Ascending aorta (tissue), 2 donors: ENCODE measurements around the gene CD47. TPM values are rescaled to one million over a fixed set of nuclear protein-coding genes. Genes with fewer than 3 reads are reported as not detected.

Experiments
- DNase-seq, 2 donors: peaks; one replicate each; pipeline ENCODE4 v3.0.0-alpha.2; 2019; ENCODE audit warnings: low spot score in 2 of 2
- H3K27ac ChIP-seq, 2 donors: fragments of 200-600 bp; sonication (generic); one replicate each; pipeline ENCODE4 v1.5.1; 2016 to 2017; ENCODE audit warnings: mild to moderate bottlenecking in 1 of 2
- H3K27me3 ChIP-seq: fragments of 200-600 bp; sonication (generic); one replicate; pipeline ENCODE4 v1.5.1; 2017
- H3K36me3 ChIP-seq, 2 donors: fragments of 200-600 bp; sonication (generic); one replicate each; pipeline ENCODE4 v1.5.1; 2016
- H3K4me1 ChIP-seq, 2 donors: fragments of 200-600 bp; sonication (generic); one replicate each; pipeline ENCODE4 v1.5.1; 2016 to 2017; ENCODE audit warnings: mild to moderate bottlenecking in 1 of 2
- H3K4me3 ChIP-seq, 2 donors: fragments of 200-600 bp; sonication (generic); one replicate each; pipeline ENCODE4 v1.5.1; 2016 to 2017; ENCODE audit warnings: mild to moderate bottlenecking in 1 of 2
- H3K9me3 ChIP-seq, 2 donors: fragments of 200-600 bp; sonication (generic); one replicate each; pipeline ENCODE4 v1.5.1; 2016
- intact Hi-C: fragments of 100-400 bp; cut with DNase I; formaldehyde crosslinking; loops from one replicate; pipeline ENCODE4 v1.15.1; 2023
- total RNA-seq: library from RNA; depleted of rRNA; stranded (reverse); fragments of >200 nt; gene quantifications from one replicate; pipeline ENCODE4 v1.1.0, GENCODE V29; 2016
- TF ChIP-seq, protein P1 (sequence below), 3 experiments: fragments of 200-600 bp in 2 of 3; fragments of 450-650 bp in 1 of 3; sonication (generic) in 2 of 3; IDR thresholded peaks; one replicate each; pipeline ENCODE4 v1.5.1; 2016 to 2019; ENCODE audit warnings: antibody characterized with exemption in 3 of 3, mild to moderate bottlenecking in 1 of 3, moderate library complexity in 1 of 3

The CD47 gene
- total RNA-seq, 1 donor from 2014 or later: 24.5 TPM

DNA sequence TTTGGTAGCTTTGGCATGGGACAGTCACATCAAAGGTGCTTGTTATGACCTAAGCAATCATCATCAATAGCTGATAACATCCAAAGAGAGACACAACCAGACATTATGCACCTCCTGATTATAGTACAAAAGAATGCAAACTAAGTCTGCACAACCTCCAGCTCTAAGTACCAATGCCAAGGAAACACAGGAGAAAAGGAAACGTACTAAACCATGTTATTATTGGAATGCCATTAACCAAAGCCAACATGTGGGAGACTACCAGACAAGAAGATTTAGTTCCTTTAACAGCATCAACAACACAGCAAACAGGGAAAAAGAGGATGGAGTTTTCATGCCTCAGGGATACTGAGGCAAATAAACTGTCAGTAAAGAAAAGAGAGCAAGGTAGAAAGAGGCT, 61.4 kb downstream of the CD47 start:
- no peak overlapping the region for H3K27ac ChIP-seq
- intact Hi-C loops: no loop called here
- DNase-seq: no peak
- H3K9me3 ChIP-seq: no peaks in the 10 kb centered on the region
- H3K36me3 ChIP-seq: peaks cover 0 to 4% of the 10 kb centered on the region in 2 donors
- TF ChIP-seq, protein P1, sequence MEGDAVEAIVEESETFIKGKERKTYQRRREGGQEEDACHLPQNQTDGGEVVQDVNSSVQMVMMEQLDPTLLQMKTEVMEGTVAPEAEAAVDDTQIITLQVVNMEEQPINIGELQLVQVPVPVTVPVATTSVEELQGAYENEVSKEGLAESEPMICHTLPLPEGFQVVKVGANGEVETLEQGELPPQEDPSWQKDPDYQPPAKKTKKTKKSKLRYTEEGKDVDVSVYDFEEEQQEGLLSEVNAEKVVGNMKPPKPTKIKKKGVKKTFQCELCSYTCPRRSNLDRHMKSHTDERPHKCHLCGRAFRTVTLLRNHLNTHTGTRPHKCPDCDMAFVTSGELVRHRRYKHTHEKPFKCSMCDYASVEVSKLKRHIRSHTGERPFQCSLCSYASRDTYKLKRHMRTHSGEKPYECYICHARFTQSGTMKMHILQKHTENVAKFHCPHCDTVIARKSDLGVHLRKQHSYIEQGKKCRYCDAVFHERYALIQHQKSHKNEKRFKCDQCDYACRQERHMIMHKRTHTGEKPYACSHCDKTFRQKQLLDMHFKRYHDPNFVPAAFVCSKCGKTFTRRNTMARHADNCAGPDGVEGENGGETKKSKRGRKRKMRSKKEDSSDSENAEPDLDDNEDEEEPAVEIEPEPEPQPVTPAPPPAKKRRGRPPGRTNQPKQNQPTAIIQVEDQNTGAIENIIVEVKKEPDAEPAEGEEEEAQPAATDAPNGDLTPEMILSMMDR (IDR thresholded peaks at IDR 0.05): no peak
- no peak overlapping the region for H3K4me3 ChIP-seq
- no peaks in the 10 kb centered on the region for H3K27me3 ChIP-seq
- H3K4me1 ChIP-seq: peaks cover 0 to 5% of the 10 kb centered on the region in 2 donors

DNA sequence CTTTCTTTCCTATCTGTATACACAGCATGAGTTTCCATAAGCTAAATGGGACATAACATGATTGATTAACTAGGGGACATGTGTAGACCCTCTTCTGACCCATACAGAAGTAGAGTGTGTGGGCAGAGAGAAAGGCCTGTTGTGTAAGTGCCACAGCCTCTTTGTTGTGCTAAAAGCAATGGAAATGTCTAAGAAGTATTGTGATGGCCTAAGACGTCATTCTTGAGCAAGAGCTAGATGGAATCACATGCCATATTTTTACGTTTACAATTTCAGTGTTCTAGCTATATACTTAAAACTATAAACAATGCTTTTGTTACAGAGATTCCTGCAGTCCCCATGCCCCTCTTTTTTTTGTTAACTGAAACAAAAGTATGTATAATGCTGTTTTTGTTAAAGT, 61.9 kb downstream of the CD47 start:
- TF ChIP-seq, protein P1 (IDR thresholded peaks at IDR 0.05): no peak
- intact Hi-C loops: no loop called here
- H3K4me3 ChIP-seq: no peak overlapping the region
- H3K27ac ChIP-seq: no peak overlapping the region
- H3K4me1 ChIP-seq: peaks cover 0 to 5% of the 10 kb centered on the region in 2 donors
- H3K9me3 ChIP-seq: no peaks in the 10 kb centered on the region
- no peaks in the 10 kb centered on the region for H3K27me3 ChIP-seq
- H3K36me3 ChIP-seq: peaks cover 0 to 4% of the 10 kb centered on the region in 2 donors
- DNase-seq: no peak

DNA sequence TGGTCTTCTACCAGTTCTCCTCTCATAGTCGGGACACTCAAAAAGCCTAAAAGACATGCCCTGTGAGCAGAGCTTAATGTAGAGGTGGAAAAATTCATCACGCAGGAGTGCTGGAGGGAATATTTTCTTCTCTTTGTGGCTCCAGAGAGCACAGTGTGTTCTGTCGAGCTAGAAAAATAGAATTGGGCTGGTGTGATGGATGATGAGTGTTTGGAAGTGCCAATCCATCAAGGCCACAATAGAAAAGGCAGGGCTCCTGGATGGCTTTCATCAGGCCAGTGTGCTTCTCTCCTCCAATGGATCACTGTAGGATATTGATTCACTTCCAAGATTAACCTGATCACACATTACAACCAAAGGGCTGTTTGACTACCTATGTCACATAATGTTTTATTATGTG, 65.7 kb downstream of the CD47 start:
- Histone ChIP-seq H3K9me3 (no peaks in the 10 kb centered on the region), H3K4me3 (no peak overlapping the region), H3K36me3 (no peaks in the 10 kb centered on the region), H3K27ac (no peak overlapping the region), H3K4me1 (peaks cover 0 to 5% of the 10 kb centered on the region in 2 donors), H3K27me3 (no peaks in the 10 kb centered on the region)
- intact Hi-C loops: no loop called here
- TF ChIP-seq, protein P1 (IDR thresholded peaks at IDR 0.05): no peak
- no peak for DNase-seq

DNA sequence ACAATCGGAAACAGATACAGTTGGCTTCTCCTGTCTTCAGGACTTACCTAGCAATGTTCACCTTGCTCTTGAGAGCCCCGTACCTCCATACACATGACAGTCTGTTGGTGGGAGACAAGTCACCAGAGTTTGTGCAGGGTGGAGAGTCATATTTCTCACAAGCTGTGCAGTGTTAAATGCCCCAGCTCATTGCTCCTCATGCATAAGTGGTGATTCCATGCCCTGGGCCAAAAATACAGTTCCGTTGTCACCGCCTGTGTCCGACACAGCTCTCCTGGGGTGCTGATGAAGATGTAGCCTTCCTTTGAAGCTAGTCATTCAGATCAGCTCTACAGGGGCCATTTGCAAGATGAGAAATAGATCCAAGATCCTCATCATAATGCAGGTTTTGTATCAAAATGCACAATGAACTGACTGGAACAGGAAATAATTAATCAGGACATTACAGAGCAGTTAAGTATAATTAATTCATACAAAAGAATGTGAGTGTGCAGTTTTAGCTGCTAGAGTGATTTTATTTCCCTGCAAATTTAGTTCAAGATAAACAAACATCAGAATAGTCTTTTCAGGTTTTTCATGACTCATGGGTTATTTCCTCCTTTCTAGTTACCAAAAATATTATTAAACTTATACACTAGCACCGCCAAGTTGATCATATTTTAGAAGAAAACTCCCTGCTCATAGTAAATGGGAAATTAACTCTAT, 66.5 kb downstream of the CD47 start:
- H3K27ac ChIP-seq: no peak overlapping the region
- DNase-seq: no peak
- no peaks in the 10 kb centered on the region for H3K36me3 ChIP-seq
- TF ChIP-seq, protein P1 (IDR thresholded peaks at IDR 0.05): no peak
- no peaks in the 10 kb centered on the region for H3K27me3 ChIP-seq
- peaks cover 0 to 5% of the 10 kb centered on the region in 2 donors for H3K4me1 ChIP-seq
- H3K4me3 ChIP-seq: no peak overlapping the region
- H3K9me3 ChIP-seq: no peaks in the 10 kb centered on the region
- intact Hi-C loops: no loop called here

DNA sequence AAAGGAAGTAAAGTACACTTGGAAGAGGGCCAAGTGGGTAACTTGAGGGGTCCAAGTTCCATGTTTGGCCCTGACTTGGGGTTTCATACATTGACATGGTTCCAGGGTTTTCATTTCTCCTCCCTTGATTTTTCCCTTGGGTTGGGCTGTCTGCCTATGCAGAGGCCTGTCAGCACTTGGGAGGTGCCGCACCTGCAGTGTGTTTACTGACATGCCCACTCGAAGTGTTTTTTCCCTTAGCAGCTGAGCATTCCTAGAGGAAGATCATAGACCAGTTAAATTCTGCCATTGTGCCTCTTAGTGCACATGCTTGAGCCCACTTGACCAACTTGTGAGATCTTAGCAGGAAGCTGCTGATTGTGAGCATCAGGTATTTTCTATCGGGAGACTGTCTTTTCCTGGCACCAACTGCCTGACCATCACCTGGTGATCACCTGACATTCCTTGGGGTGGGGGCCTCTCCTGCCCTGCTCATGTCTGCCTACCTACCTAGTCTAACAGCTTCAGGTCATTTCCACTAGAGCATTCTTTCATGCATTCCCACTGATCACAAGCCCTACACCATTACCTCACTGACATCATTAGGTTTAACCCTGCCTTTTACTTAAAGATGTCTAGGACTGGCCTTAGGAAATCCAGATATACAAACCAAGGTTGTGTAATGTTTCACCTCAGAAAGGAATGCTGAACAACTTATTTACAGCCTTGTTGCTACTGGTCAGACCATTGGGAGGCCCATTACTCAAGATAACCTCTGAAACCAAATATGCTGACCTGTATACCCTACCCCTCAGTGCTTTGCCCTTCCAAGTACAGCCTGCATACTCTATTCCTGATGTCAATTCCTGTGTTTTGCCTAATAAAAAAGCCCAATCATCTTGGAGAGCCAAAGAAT, 68.3 kb downstream of the CD47 start:
- H3K4me3 ChIP-seq: no peak overlapping the region
- intact Hi-C loops: no loop called here
- no peak overlapping the region for H3K27ac ChIP-seq
- H3K36me3 ChIP-seq: no peaks in the 10 kb centered on the region
- no peak for DNase-seq
- peaks cover 0 to 5% of the 10 kb centered on the region in 2 donors for H3K4me1 ChIP-seq
- H3K9me3 ChIP-seq: no peaks in the 10 kb centered on the region
- no peaks in the 10 kb centered on the region for H3K27me3 ChIP-seq
- TF ChIP-seq, protein P1 (IDR thresholded peaks at IDR 0.05): no peak
